HEK293 (cell line): ENCODE measurements around the gene ABR.
A peak's percentile ranks its signal among the peaks of the same experiment; 100 is the strongest.
"Not testable (repeated sequence)": the region's sequence is repeated elsewhere in the genome, so short reads cannot be mapped to it uniquely, and the experiment has no call there.

Experiments
- CTCF ChIA-PET: fragments of 350-600 bp; formaldehyde crosslinking; extraction: SDS; loops from one replicate; lab custom pipeline; 2021; ENCODE audit warnings: antibody characterized with exemption; lab: Yijun Ruan, JAX
- POLR2A ChIA-PET: fragments of 300-600 bp; formaldehyde crosslinking; extraction: SDS; loops from one replicate; lab custom pipeline; 2020; ENCODE audit warnings: antibody characterized with exemption, inconsistent platforms; lab: Yijun Ruan, JAX
- H3K27ac ChIP-seq: fragments of 200-500 bp; sonication (Bioruptor generic); 2 replicates; pipeline ENCODE4 v1.5.1; 2014; ENCODE audit warnings: low read depth, low read length, control low read depth, inconsistent platforms; ENCODE audit errors: extremely low read depth
- H3K36me3 ChIP-seq, 2 experiments: fragments of 200-500 bp in 1 of 2; sonication (Bioruptor generic) in 1 of 2; 1 replicate in 1 of 2; 2 replicates in 1 of 2; pipeline ENCODE4 v1.5.1; 2014 to 2017; ENCODE audit warnings: inconsistent platforms in 2 of 2, low read length in 2 of 2; ENCODE audit not compliant: control insufficient read depth in 2 of 2, insufficient read depth in 1 of 2
- H3K4me1 ChIP-seq: fragments of 200-500 bp; sonication (Bioruptor generic); 2 replicates; pipeline ENCODE4 v1.5.1; 2014; ENCODE audit warnings: mild to moderate bottlenecking, low read length, inconsistent platforms; ENCODE audit not compliant: control insufficient read depth, insufficient read depth
- H3K4me3 ChIP-seq: 2 replicates; pipeline ENCODE4 v1.5.1; 2011; ENCODE audit warnings: low read depth, mild to moderate bottlenecking, control low read depth, low read length, moderate library complexity
- H3K9me3 ChIP-seq: fragments of 200-500 bp; sonication (Bioruptor generic); 2 replicates; pipeline ENCODE4 v1.5.1; 2014; ENCODE audit warnings: low read depth, low read length, inconsistent platforms; ENCODE audit not compliant: control insufficient read depth, insufficient read depth
- GFI1B ChIP-seq: fragments of 450-650 bp; formaldehyde crosslinking; IDR thresholded peaks from 2 replicates; pipeline ENCODE4 v1.5.1; 2016; ENCODE audit warnings: missing biosample characterization, missing genetic modification characterization
- GLIS1 ChIP-seq: fragments of 450-650 bp; formaldehyde crosslinking; IDR thresholded peaks from 2 replicates; pipeline ENCODE4 v1.5.1; 2016; ENCODE audit warnings: missing biosample characterization, missing genetic modification characterization
- KLF17 ChIP-seq: fragments of 450-650 bp; formaldehyde crosslinking; IDR thresholded peaks from 2 replicates; pipeline ENCODE4 v1.5.1; 2016; ENCODE audit warnings: missing biosample characterization, missing genetic modification characterization
- WT1 ChIP-seq: fragments of 450-650 bp; formaldehyde crosslinking; IDR thresholded peaks from 2 replicates; pipeline ENCODE4 v1.5.1; 2016; ENCODE audit warnings: missing biosample characterization, missing genetic modification characterization
- ZFHX2 ChIP-seq: fragments of 450-650 bp; formaldehyde crosslinking; conservative IDR thresholded peaks from 2 replicates; pipeline ENCODE4 v1.5.1; 2016; ENCODE audit warnings: missing biosample characterization, missing genetic modification characterization
- ZIC2 ChIP-seq: fragments of 450-650 bp; formaldehyde crosslinking; IDR thresholded peaks from 2 replicates; pipeline ENCODE4 v1.5.1; 2016; ENCODE audit warnings: missing biosample characterization, missing genetic modification characterization
- ZNF169 ChIP-seq: fragments of 450-650 bp; formaldehyde crosslinking; IDR thresholded peaks from 2 replicates; pipeline ENCODE4 v1.5.1; 2016; ENCODE audit warnings: missing biosample characterization, missing genetic modification characterization
- ZNF174 ChIP-seq: fragments of 450-650 bp; formaldehyde crosslinking; IDR thresholded peaks from 2 replicates; pipeline ENCODE4 v1.5.0; 2017; ENCODE audit warnings: missing biosample characterization, mild to moderate bottlenecking, missing genetic modification characterization
- ZNF239 ChIP-seq: fragments of 450-650 bp; formaldehyde crosslinking; IDR thresholded peaks from 2 replicates; pipeline ENCODE4 v1.5.1; 2016; ENCODE audit warnings: missing biosample characterization, missing genetic modification characterization
- ZNF24 ChIP-seq: fragments of 450-650 bp; formaldehyde crosslinking; IDR thresholded peaks from 2 replicates; pipeline ENCODE4 v1.5.1; 2016; ENCODE audit warnings: missing biosample characterization, missing genetic modification characterization
- ZNF521 ChIP-seq: fragments of 450-650 bp; formaldehyde crosslinking; IDR thresholded peaks from 2 replicates; pipeline ENCODE4 v1.5.1; 2017; ENCODE audit warnings: missing biosample characterization, mild to moderate bottlenecking, missing genetic modification characterization
- ZNF544 ChIP-seq: fragments of 450-650 bp; formaldehyde crosslinking; IDR thresholded peaks from 2 replicates; pipeline ENCODE4 v1.5.0; 2017; ENCODE audit warnings: missing biosample characterization, missing genetic modification characterization
- ZNF555 ChIP-seq: fragments of 450-650 bp; formaldehyde crosslinking; conservative IDR thresholded peaks from 2 replicates; pipeline ENCODE4 v1.5.1; 2017; ENCODE audit warnings: missing biosample characterization, mild to moderate bottlenecking, missing genetic modification characterization, inconsistent platforms
- ZNF645 ChIP-seq: fragments of 450-650 bp; formaldehyde crosslinking; IDR thresholded peaks from 2 replicates; pipeline ENCODE4; 2016; ENCODE audit warnings: missing biosample characterization, missing genetic modification characterization
- ZNF654 ChIP-seq: fragments of 450-650 bp; formaldehyde crosslinking; IDR thresholded peaks from 2 replicates; pipeline ENCODE4 v1.5.1; 2016; ENCODE audit warnings: low read depth, missing biosample characterization, missing genetic modification characterization
- ZNF747 ChIP-seq: fragments of 450-650 bp; formaldehyde crosslinking; IDR thresholded peaks from 2 replicates; pipeline ENCODE4 v1.5.1; 2016; ENCODE audit warnings: missing biosample characterization, missing genetic modification characterization
- ZNF837 ChIP-seq: fragments of 450-650 bp; formaldehyde crosslinking; IDR thresholded peaks from 2 replicates; pipeline ENCODE4 v1.5.1; 2016; ENCODE audit warnings: missing biosample characterization, missing genetic modification characterization

ABR gene

GRCh38 chr17:1202291-1202690 lies 22.5 kb upstream of the ABR start (continued):
- no peak for TF ChIP-seq ZNF555 (tag by site-specific recombination)
- no peak for TF ChIP-seq ZNF747 (tag by site-specific recombination)
- no peak for TF ChIP-seq ZNF521
- TF ChIP-seq ZNF239 (tag by site-specific recombination): no peak
- TF ChIP-seq ZNF169 (tag by site-specific recombination): no peak

- Histone ChIP-seq H3K4me1 (peaks cover 2% of the 10 kb centered on the region; the same call in 1 of the 2 replicates), H3K27ac (no peak overlapping the region), H3K9me3 (no peaks in the 10 kb centered on the region)
- POLR2A ChIA-PET: interaction anchor here (0.6 kb wide), 1 partner anchor 87 kb away, joined by 3 read pairs; no protein-coding TSS in a partner anchor
- TF ChIP-seq KLF17 (tag by site-specific recombination): peak; percentile 9; the same call in 1 of the 2 replicates
- TF ChIP-seq ZNF654 (tag by site-specific recombination): no peak
- TF ChIP-seq, all 188 proteins: peak for 1
- CTCF ChIA-PET: interaction anchor here (0.6 to 7.3 kb wide), 3 partner anchors 13 to 63 kb away, joined by 5 to 84 read pairs (median 6); no protein-coding TSS in a partner anchor
- no peak overlapping the region for H3K4me3 ChIP-seq
- no peaks in the 10 kb centered on the region for H3K36me3 ChIP-seq
Measured at GRCh38 chr17:1201132-1201702, 21.4 kb upstream of the ABR start.

- not testable (repeated sequence) for H3K27ac ChIP-seq, H3K9me3 ChIP-seq, H3K36me3 ChIP-seq, H3K4me3 ChIP-seq, H3K4me1 ChIP-seq
- CTCF ChIA-PET: interaction anchor here (0.7 to 7.3 kb wide), 4 partner anchors 8 to 52 kb away, joined by 3 to 84 read pairs (median 4); no protein-coding TSS in a partner anchor
- POLR2A ChIA-PET: interaction anchor here (1.2 kb wide), 1 partner anchor 29 kb away, joined by 3 read pairs; no protein-coding TSS in a partner anchor
Measured at GRCh38 chr17:1199271-1199743, 19.5 kb upstream of the ABR start.

GRCh38 chr17:1197781-1198490 lies 18.2 kb upstream of the ABR start:
- ChIA-PET CTCF (interaction anchor here (0.7 to 7.3 kb wide), 3 partner anchors 8 to 282 kb away, joined by 3 to 84 read pairs (median 4); no protein-coding TSS in a partner anchor), POLR2A (interaction anchor here (1.1 kb wide), 1 partner anchor 31 kb away, joined by 3 read pairs; no protein-coding TSS in a partner anchor)

GRCh38 chr17:1197379-1197778 lies 17.6 kb upstream of the ABR start:
- H3K4me3 ChIP-seq: no peak overlapping the region

More at GRCh38 chr17:1197781-1198490, 18.2 kb upstream of the ABR start:
- Histone ChIP-seq H3K27ac (no peak overlapping the region), H3K9me3 (no peaks in the 10 kb centered on the region), H3K4me1 (peaks cover 2% of the 10 kb centered on the region; the same call in 1 of the 2 replicates), H3K36me3 (no peaks in the 10 kb centered on the region; a peak in 1 of 3 replicates), H3K4me3 (no peak overlapping the region)
- TF ChIP-seq ZIC2 (tag by site-specific recombination): peak; percentile 66; the same call in 1 of the 2 replicates
- TF ChIP-seq ZFHX2 (tag by site-specific recombination): no peak

More at GRCh38 chr17:1197379-1197778, 17.6 kb upstream of the ABR start:
- TF ChIP-seq ZNF837 (tag by site-specific recombination): no peak
- no peak for TF ChIP-seq ZNF24 (tag by site-specific recombination)
- no peak for TF ChIP-seq ZNF174 (tag by site-specific recombination)
- no peak for TF ChIP-seq ZNF544
- 0 out of 2 replicates have a peak, but pooled peaks have one; percentile 44 for TF ChIP-seq WT1
- peak; percentile 76 for TF ChIP-seq GLIS1
- no peak for TF ChIP-seq GFI1B
- no peak for TF ChIP-seq ZNF645 (tag by site-specific recombination)
- peak; percentile 76 for TF ChIP-seq ZIC2 (tag by site-specific recombination)
- H3K27ac ChIP-seq: no peak overlapping the region
- H3K9me3 ChIP-seq: no peaks in the 10 kb centered on the region
- peaks cover 2% of the 10 kb centered on the region; the same call in 1 of the 2 replicates for H3K4me1 ChIP-seq
- CTCF ChIA-PET: interaction anchor here (1.2 to 7.3 kb wide), 2 partner anchors 9 to 139 kb away, joined by 5 to 84 read pairs; no protein-coding TSS in a partner anchor
- H3K36me3 ChIP-seq: no peaks in the 10 kb centered on the region; a peak in 1 of 3 replicates
- POLR2A ChIA-PET: interaction anchor here (1.1 kb wide), 1 partner anchor 32 kb away, joined by 3 read pairs; no protein-coding TSS in a partner anchor
